Skeletal muscle cell (primary cell): ENCODE results near the gene SRPK2.
"Not testable (repeated sequence)": the region's sequence is repeated elsewhere in the genome, so short reads cannot be mapped to it uniquely, and the experiment has no call there.

Experiments
- DNase-seq: peaks from one replicate; pipeline ENCODE4 v3.0.0-alpha.2; 2010; ENCODE audit warnings: low read depth
- H3K4me3 ChIP-seq: 2 replicates; pipeline ENCODE4 v1.5.1; 2011; ENCODE audit warnings: low read depth, mild to moderate bottlenecking, control low read depth, low read length, moderate library complexity

SRPK2 gene

DNA sequence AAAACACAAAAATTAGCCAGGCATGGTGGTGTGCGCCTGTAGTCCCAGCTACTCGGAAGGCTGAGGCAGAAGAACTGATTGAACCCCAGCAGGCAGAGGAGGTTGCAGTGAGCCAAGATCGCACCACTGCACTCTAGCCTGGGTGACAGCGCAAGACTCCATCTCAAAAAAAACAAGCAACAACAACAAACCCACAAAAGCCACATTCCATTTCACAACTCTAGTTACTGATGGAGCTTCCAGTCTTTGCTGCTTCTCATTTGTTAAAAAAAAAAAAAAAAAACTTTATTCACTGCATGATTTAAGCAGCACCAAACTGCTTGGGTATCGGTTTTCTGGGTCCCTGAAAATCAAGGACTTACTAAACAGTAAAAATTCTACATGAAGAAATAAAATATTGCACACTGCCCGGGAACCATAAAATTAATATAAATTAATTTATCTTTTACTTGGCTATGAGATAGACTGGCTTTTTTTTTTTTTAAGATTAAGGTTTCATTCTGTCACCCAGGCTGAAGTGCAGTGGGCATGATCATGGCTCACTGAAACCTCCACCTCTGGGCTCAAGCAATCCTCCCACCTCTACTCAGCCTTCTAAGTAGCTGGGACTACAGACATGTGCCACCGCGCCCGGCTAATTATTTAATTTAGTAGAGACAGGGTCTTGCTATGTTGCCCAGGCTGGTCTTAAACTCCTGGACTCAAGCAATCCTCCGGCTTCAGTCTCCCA lies 42.0 kb downstream of the SRPK2 start:
- H3K4me3 ChIP-seq, result no peak overlapping the region
- DNase-seq, result no peak

DNA sequence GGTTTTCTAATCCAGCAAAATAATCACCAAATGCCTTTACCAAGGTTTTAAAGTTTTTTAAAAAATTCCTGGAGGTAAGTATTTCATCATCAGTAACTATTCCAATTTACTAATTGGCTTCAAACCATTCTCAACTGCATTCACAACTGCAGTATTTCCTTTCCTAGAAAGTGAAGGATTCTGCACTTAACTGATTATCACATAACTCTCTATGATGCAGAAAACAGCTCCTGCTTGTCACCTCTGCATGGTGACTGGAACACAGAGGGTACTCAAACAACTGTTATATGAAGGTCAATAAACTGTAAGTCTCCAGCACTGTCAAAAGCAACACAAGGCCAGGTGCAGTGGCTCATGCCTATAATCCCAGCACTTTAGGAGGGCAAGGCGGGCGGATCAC lies 42.6 kb downstream of the SRPK2 start:
- H3K4me3 ChIP-seq, result no peak overlapping the region
- no peak for DNase-seq

DNA sequence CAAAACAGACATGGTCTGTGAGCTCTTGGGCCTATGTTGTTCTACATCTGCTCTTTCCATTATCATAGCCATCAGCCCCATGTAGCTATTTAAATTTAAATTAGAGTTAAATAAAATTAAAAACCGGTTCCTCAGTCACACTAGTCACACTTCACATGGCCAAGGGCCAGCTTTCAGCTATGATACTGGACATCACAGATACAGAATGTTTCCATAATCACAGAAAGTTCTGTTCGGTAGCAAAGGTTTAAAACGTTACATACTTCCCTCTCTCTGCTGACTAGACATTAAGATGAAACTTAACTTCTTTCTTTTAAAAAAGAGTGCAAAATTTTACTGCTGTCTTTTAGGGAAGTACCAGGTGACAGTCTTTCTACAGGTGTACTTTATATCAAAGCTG lies 43.0 kb downstream of the SRPK2 start:
- DNase-seq, result no peak
- H3K4me3 ChIP-seq, result no peak overlapping the region

DNA sequence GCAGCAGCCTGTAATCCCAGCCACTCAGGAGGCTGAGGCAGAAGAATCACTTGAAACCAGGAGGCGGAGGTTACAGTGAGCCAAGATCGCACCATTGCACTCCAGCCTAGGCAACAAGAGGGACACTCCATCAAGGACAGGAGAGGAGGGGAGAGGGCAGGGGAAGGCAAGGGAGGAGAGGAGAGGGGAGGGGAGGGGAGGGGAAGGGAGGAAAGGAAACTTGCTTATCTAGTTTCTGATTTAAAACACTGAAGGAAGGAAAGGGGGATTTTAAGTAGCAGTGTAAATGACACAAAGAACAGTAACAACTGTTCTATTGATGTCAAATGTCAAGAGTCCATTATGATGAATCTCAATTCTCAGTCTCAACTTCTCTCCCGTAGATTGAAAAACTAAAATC lies 43.7 kb downstream of the SRPK2 start:
- H3K4me3 ChIP-seq, result no peak overlapping the region
- no peak for DNase-seq

DNA sequence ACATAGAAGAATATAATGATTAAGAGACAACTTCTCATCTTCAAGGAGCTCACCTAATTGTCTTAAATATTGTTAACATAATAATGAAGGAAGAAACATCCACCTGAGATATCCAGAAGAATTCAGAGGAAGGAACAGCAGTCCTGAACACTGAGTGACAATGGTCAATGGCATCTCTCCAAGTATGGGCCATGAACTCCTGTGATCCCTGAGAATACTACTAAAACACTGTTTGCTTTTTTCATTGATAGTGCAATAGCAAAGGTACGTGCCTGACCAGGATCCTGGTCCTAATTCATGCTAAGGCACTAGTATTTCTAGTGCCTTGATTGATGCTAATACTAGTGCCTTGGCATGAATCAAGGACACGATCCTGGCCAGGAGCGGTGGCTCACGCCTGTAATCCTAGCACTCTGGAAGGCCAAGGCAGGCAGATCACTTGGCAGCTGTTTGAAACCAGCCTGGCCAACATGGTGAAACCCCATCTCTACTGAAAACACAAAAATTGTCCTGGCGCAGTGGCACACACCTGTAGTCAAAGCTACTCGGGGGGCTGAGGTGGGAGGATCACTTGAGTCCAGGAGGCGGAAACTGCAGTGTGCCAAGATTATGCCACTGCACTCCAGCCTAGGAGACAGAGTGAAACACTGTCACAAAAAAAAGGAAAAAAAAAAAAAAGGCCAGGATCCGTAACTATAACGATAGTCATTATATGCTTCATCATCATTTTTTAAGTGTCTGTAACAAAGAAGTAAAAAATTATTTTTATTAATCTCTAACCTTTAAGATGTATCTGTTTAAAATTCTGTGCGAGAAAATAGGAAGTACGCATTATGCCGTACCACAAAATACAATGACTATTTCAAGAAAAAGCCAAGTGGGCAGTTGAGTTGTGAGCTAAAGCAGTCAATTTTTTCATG lies 49.1 kb downstream of the SRPK2 start:
- DNase-seq, result no peak
- H3K4me3 ChIP-seq, result no peak overlapping the region

DNA sequence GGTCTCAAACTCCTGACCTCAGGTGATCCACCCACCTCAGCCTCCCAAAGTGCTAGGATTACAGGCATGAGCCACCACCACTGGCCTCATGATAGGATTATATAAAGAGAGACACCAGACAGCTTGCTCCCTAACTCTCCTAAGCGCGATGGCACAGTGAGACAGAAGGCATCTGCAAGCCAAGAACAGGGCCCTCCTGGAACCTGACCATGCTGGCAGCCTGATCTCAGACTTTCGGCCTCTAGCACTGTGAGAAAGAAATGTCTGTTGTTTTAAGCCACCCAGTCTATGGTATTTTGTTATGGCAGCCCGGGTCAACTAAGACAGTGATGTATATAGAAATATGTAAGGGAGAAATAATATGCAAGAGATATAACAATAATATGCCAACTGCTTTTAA lies 51.2 kb downstream of the SRPK2 start:
- H3K4me3 ChIP-seq, result no peak overlapping the region
- DNase-seq, result no peak

DNA sequence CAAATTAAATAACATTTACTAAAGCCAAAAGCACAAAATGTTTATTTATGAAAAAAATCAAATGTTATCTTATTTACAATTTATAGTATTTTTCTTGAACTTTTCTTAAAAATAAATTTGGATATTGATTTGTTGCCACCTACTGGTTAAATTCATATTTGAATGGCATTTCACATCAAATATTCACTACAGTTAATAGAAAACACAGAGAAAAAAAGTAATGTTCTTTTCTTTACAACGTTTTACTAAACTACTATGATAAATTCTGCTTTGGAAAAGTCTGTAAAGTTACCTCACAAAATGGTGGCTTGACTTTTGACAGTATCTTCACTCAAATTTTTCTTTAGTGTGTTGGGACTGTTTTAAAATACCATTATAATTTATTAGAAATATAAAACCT lies 52.7 kb downstream of the SRPK2 start:
- DNase-seq, result no peak
- H3K4me3 ChIP-seq, result no peak overlapping the region

DNA sequence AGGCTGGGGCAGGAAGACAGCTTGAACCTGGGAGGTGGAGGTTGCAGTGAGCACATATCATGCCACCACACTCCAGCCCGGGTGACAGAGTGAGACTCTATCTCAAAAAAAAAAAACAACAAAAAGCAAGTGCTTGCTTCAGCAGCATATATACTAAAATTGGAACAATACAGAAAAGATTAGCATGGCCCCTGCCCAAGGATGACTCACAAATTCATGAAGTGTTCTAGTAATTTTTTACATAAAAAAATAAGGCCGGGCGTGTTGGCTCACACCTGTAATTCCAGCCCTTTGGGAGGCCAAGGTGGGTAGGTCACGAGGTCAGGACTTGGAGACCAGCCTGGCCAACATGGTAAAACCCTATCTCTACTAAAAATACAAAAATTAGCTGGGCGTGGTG lies 56.1 kb downstream of the SRPK2 start:
- H3K4me3 ChIP-seq, DNase-seq: not testable (repeated sequence)

DNA sequence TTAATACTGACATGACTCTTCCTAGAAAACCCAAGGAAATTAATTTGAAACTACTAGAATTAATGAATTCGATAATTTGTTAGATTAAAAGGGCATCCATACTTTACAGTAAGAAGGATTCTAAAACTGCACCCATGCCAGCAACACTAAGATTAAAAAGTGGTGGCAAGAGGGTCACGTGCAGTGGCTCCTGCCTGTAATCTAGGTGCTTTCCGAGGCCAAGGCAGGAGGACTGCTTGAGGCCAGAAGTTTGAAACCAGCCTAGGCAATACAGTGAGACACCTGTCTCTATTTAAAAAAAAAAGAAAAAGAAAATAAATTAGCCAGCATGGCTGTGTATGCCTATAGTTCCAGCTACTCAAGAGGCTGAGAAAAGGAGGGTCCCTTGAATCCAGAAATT lies 58.2 kb downstream of the SRPK2 start:
- no peak for DNase-seq
- H3K4me3 ChIP-seq, result no peak overlapping the region

DNA sequence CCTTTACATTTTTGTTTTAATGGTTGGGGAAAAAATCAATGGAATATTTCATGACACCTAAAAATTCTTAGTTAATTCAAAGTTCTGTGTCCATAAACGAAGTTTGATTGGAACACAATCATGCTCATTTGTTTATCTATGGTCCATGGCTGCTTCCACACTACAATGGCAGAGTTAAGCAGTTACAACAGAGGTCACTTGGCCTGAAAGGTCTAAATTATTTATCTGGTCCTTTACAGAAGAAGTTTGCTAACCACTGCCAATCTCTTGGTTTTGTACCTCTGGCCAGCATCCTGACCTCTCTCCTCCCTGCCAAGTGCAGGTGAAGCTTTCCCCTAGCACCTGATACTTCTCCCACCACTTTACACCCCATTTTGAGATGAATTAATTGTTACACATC lies 61.5 kb downstream of the SRPK2 start:
- DNase-seq, result no peak
- no peak overlapping the region for H3K4me3 ChIP-seq

DNA sequence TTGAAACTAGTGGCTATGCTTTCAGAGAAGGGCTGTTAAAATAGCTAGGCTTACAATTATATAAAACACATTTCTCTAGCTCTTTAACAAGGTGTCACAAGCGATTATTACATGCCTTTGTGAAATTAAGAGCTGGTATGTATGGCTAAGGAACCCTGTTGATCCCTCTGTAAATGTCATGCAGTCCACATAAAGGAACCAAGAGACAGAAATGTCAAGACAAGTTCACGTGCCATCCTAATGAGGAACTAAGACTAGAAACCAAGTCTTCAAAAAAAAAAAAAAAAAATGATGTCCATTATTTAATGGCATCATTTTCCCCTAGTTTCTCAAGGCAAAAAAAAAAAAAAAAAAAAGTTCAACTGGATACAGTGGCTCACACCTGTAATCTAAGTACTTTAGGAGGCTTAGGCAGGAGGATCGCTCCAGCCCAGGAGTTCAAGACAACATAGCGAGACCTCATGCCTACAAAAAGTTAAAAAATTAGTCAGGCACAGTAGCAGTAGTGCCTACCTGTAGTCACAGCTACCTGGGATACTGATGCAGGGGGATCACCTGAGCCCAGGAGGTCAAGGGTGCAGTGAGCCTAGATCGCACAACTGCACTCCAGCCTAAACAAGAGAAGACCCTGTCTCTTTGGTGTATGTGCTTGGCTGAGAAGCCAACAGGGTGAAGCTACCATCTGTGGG lies 63.4 kb downstream of the SRPK2 start:
- no peak for DNase-seq
- no peak overlapping the region for H3K4me3 ChIP-seq

DNA sequence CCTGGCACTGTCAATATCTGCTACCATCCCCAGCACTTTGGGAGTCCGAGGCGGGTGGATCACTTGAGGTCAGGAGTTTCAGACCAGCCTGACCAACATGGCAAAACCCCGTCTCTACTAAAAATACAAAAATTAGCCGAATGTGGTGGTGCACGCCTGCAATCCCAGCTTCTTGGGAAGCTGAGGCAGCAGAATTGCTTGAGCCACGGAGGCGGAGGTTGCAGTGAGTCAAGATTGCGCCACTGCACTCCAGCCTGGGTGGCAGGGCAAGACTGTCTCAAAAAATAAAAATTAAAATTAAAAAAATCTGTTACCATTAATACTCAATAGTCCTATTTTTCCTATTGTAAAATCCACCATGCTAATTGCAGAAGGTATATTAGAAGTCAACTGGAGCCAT lies 64.1 kb downstream of the SRPK2 start:
- H3K4me3 ChIP-seq, DNase-seq: not testable (repeated sequence)

DNA sequence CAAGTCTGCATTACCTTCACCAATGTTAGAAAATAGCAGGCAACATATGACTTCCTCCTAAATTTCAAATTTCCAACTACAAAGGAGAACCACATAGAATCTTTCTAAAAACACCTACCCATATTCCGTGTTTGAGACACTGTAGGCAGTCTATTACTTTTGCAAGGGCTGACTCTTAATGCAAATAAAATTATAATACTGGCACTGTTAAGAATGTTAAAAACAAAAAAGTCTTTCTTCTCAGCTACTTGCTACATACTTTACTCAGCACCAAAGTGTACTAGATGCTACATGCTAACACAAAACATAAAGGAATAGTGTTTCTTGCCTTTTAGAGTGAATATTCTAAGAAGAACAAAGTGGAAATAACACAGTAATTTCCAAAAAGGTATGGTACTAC lies 65.4 kb downstream of the SRPK2 start:
- DNase-seq, result no peak
- H3K4me3 ChIP-seq, result no peak overlapping the region

DNA sequence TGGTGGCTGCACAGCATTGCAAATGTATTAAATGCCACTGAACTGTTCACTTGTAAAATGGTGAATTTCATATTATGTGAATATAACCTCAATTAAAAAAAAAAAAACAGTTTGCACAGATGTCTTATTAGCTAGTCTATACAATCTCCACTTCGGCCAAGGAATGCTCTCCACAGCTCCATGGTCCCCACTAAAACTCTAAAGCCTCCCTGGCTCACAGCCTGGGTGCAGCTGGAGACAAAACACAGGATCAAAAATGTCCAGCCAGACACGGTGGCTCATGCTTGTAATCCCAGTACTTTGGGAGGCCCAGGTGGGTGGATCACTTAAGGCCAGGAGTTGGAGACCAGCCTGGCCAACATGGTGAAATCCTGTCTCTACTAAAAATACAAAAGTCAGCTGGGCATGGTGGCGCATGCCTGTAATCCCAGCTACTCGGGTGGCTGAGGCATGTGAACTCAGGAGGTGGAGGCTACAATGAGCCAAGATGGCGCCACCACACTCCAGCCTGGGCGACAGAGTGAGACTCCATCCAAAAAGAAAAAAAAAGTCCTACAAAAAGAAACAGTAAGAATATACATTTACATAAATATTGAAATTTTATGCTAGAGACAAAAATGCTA lies 66.0 kb downstream of the SRPK2 start:
- H3K4me3 ChIP-seq, result no peak overlapping the region

DNA sequence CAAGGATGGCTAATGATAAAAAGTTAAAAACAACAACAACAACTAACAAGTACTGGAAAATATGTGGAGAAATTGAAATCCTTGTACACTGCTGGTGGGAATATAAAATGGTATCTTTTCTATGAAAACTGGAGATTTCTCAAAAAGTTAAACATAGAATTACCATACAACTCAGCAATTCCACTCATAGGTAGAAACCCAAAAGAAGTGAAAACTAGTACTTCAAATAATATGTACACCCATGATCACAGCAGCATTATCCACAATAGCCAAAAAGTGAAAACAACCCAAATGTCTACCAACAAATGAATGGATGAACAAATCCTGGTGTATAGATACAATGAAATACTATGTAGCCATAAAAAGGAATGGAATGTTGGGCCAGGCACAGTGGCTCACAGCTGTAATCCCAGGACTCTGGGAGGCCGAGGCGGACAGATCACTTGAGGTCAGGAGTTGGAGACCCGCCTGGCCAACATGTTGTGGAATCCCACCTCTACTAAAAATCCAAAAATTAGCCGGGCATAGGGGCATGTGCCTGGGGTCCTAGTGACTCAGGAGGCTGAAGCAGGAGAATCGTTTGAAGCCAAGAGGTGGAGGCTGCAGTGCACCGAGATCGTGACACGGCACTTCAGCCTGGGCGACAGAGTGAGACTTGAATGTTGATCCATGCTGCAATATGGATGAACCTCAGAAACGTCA lies 66.8 kb downstream of the SRPK2 start:
- H3K4me3 ChIP-seq, result no peak overlapping the region
- DNase-seq, result no peak

More for the DNA sequence above, 66.0 kb downstream of the SRPK2 start:
- DNase-seq, result no peak

DNA sequence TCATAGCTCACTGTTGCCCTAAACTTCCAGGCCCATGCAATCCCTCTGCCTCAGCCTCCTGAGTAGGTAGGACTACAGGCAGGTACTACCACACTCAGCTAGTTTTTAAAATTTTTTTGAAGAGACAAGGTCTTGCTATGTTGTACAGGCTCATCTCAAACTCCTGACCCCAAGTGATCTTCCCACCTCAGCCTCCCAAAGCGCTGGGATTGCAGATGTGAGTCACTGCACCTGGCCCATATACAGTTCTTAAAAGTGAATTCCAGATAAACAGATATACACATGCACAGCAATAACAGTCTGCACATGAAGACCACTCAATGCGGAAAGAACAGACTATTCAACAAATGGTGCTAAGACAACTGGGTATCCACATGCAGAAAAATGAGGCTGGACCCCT lies 67.8 kb downstream of the SRPK2 start:
- no peak overlapping the region for H3K4me3 ChIP-seq
- no peak for DNase-seq

DNA sequence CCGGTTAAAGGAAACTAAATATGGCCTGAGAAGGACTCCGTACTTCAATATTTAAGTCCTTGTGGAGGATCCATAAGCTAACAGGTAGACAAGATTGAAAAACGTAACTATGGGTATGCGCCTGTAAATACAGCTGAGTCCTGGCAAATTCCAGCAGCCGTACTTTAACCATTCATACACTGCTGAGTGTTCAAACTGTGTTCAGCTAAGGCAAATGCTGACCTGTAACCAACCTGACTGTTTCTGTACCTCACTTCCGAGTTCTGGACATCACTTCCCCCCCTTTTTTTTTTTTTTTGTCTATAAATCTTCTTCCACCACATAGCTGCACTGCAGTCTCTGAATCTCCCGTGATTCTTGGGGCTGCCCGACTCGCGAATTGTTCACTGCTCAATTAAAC lies 69.1 kb downstream of the SRPK2 start:
- no peak for DNase-seq
- no peak overlapping the region for H3K4me3 ChIP-seq

DNA sequence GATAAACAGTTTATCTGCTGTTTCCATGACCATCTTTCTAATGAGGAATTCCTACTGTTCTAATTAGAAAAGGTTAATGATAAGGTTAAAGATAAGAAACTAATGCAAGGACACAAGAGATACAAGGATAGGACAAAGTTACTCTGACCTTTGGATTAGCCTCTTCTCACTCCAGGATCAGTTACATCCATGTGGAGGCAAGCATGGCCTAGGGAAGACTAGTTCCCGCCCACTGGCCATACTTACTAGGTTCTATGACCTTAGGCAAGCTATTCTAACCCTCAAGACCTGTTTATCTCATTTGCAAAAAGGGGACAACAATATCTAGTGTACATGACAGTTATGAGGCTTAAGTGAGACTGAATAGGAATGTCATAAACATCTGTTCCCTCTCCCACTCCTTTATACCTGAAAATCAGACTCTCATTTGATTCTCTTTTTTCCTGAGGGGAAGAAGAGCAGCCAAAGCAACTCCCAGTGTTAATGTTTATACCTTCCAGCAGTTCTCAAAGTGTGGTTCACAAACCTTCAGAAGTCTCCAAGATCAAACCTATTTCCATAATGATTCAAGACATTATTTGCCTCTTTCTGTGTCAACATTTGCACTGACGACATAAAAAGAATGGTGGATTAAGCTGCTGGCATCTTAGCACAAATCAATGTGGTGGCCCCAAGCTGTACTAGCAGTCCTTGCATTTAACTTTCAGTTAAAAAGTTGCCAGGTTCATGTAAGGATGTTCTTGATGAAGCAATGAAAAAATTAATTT lies 72.0 kb downstream of the SRPK2 start:
- DNase-seq, result no peak
- no peak overlapping the region for H3K4me3 ChIP-seq

DNA sequence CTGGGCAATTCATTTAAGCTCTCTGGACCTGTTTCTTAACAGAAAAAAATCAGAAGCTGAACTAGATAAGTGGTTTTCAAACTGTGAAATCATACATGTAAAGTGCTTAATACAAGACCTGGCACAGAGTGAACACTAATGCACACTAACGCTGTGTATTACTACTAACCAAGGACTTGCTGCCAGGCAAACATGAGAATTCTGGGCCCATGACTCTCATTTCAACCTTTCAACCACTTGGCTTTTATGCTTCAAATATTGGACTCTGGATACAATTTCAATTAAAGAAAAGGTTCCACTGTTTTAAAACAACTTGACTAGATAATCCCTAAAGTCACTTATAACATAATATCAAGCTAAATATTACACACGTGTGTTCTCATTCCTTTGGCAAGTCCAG lies 73.4 kb downstream of the SRPK2 start:
- H3K4me3 ChIP-seq, result no peak overlapping the region
- no peak for DNase-seq
